Esophagus muscularis mucosa (tissue), 3 donors: Measurements from ENCODE around the gene ICE2.

Experiments
- POLR2A ChIP-seq: fragments of 450-650 bp; IDR thresholded peaks from one replicate; pipeline ENCODE4 v1.6.1; 2017; ENCODE audit warnings: antibody characterized with exemption, moderate library complexity, mild to moderate bottlenecking, low read depth
- TF ChIP-seq, protein P1 (sequence below), 3 experiments: fragments of 200-600 bp in 2 of 3; fragments of 450-650 bp in 1 of 3; sonication (generic) in 2 of 3; IDR thresholded peaks; one replicate each; pipeline ENCODE4 v1.5.1; 2017 to 2019; ENCODE audit warnings: antibody characterized with exemption in 3 of 3, mild to moderate bottlenecking in 2 of 3, moderate library complexity in 1 of 3

DNA sequence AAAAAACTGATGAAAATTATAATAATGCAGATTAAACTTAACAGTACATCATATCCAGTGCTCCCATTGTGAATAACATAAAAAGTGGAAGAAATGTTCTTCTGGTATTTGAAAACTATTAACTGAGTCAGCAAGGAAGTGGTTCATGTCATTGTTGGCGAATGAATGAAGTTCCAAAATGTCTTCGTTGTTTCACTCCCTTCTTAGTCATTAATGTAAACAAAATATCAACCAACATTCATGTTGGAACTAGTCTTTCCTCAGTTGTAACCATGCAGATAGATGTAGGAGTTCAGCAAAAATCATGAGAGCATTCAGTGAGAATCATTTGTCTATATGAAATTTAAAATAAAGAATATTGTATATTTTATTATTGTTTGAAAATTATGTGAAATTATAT, 44.1 kb upstream of the ICE2 start:
- TF ChIP-seq, protein P1, sequence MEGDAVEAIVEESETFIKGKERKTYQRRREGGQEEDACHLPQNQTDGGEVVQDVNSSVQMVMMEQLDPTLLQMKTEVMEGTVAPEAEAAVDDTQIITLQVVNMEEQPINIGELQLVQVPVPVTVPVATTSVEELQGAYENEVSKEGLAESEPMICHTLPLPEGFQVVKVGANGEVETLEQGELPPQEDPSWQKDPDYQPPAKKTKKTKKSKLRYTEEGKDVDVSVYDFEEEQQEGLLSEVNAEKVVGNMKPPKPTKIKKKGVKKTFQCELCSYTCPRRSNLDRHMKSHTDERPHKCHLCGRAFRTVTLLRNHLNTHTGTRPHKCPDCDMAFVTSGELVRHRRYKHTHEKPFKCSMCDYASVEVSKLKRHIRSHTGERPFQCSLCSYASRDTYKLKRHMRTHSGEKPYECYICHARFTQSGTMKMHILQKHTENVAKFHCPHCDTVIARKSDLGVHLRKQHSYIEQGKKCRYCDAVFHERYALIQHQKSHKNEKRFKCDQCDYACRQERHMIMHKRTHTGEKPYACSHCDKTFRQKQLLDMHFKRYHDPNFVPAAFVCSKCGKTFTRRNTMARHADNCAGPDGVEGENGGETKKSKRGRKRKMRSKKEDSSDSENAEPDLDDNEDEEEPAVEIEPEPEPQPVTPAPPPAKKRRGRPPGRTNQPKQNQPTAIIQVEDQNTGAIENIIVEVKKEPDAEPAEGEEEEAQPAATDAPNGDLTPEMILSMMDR (IDR thresholded peaks at IDR 0.05), result no peak
- TF ChIP-seq POLR2A, result no peak
